IMR-90 (cell line): ENCODE data around the gene COL20A1. TPM values are rescaled to one million over a fixed set of nuclear protein-coding genes. Genes with fewer than 3 reads are reported as not detected.

Experiments
- ATAC-seq: fragments of 200-7000 bp; cut with Tn5 transposase; 2 replicates; pipeline ENCODE4 v1.9.1; 2020; ENCODE audit warnings: low read depth, mild to moderate bottlenecking, moderate library complexity
- BruUV-seq: library from RNA; stranded (reverse); fragments of 400-500 nt; replicated peaks from 2 replicates; lab custom pipeline; 2021; lab: Mats Ljungman, UMichigan
- CTCF ChIA-PET: fragments of 300-600 bp; formaldehyde crosslinking; extraction: SDS; loops from one replicate; lab custom pipeline; 2021; ENCODE audit warnings: antibody characterized with exemption; lab: Yijun Ruan, JAX
- POLR2A ChIA-PET: fragments of 300-600 bp; sonication (Branson Sonifier 250); formaldehyde crosslinking; loops from one replicate; lab custom pipeline; 2022; ENCODE audit warnings: antibody characterized with exemption; ENCODE audit not compliant: unreplicated experiment; lab: Charles Lee
- DNase-seq: peaks from one replicate; pipeline ENCODE4 v3.0.0; 2013
- H2AFZ ChIP-seq: replicated peaks from 2 replicates; pipeline ENCODE3; 2013; ENCODE audit warnings: low read length, mild to moderate bottlenecking; ENCODE audit not compliant: poor library complexity
- H2AK5ac ChIP-seq: 2 replicates; pipeline ENCODE4 v1.6.1; 2013; ENCODE audit warnings: low read depth, low read length, inconsistent platforms
- H2AK9ac ChIP-seq: replicated peaks from 2 replicates; pipeline ENCODE3; 2013; ENCODE audit warnings: mild to moderate bottlenecking, low read depth, low read length, moderate library complexity; ENCODE audit not compliant: poor library complexity
- H2BK120ac ChIP-seq: 2 replicates; pipeline ENCODE4 v1.6.1; 2013; ENCODE audit warnings: low read depth, low read length, inconsistent platforms
- H2BK15ac ChIP-seq: 3 replicates; pipeline ENCODE4 v1.6.1; 2013; ENCODE audit warnings: low read depth, low read length, inconsistent platforms
- H2BK20ac ChIP-seq: 2 replicates; pipeline ENCODE4 v1.6.1; 2013; ENCODE audit warnings: low read depth, mild to moderate bottlenecking, inconsistent platforms, low read length, moderate library complexity
- H2BK5ac ChIP-seq: 2 replicates; pipeline ENCODE4 v1.6.1; 2013; ENCODE audit warnings: mild to moderate bottlenecking, low read depth, low read length, inconsistent platforms; ENCODE audit not compliant: poor library complexity, severe bottlenecking
- H3K14ac ChIP-seq: replicated peaks from 2 replicates; pipeline ENCODE4 v1.6.1; 2013; ENCODE audit warnings: low read depth, low read length, inconsistent platforms
- H3K18ac ChIP-seq: 2 replicates; pipeline ENCODE4 v1.6.1; 2013; ENCODE audit warnings: low read depth, low read length, control low read depth
- H3K23ac ChIP-seq: 2 replicates; pipeline ENCODE4 v1.6.1; 2013; ENCODE audit warnings: low read depth, low read length, inconsistent platforms
- H3K27ac ChIP-seq: 2 replicates; pipeline ENCODE4 v1.5.1; 2013; ENCODE audit warnings: mild to moderate bottlenecking, control low read depth, low read length; ENCODE audit not compliant: insufficient read depth
- H3K27me3 ChIP-seq: 2 replicates; pipeline ENCODE4 v1.6.1; 2013; ENCODE audit warnings: low read length; ENCODE audit not compliant: control insufficient read depth, insufficient read depth
- H3K36me3 ChIP-seq: 2 replicates; pipeline ENCODE4 v1.6.1; 2013; ENCODE audit warnings: low read length, mixed read lengths; ENCODE audit not compliant: control insufficient read depth, insufficient read depth
- H3K4ac ChIP-seq: 2 replicates; pipeline ENCODE4 v1.6.1; 2013; ENCODE audit warnings: low read depth, low read length, inconsistent platforms
- H3K4me1 ChIP-seq: 2 replicates; pipeline ENCODE4 v1.6.1; 2013; ENCODE audit warnings: low read length, mixed read lengths; ENCODE audit not compliant: control insufficient read depth, insufficient read depth
- H3K4me2 ChIP-seq: 2 replicates; pipeline ENCODE4 v1.6.1; 2013; ENCODE audit warnings: low read depth, mild to moderate bottlenecking, control low read depth, low read length, moderate library complexity
- H3K4me3 ChIP-seq: 2 replicates; pipeline ENCODE4 v1.5.1; 2013; ENCODE audit warnings: low read depth, mild to moderate bottlenecking, control low read depth, low read length, moderate library complexity; ENCODE audit not compliant: insufficient read depth
- H3K56ac ChIP-seq: 2 replicates; pipeline ENCODE4 v1.6.1; 2013; ENCODE audit warnings: low read length, inconsistent platforms; ENCODE audit not compliant: insufficient read depth; ENCODE audit errors: extremely low read depth
- H3K79me1 ChIP-seq, 2 experiments: 2 replicates each; pipeline ENCODE4 v1.6.1; 2013; ENCODE audit warnings: low read length in 2 of 2, inconsistent platforms in 1 of 2, low read depth in 1 of 2
- H3K9ac ChIP-seq: 2 replicates; pipeline ENCODE4 v1.6.1; 2013; ENCODE audit warnings: low read depth, low read length, control low read depth
- H3K9me1 ChIP-seq: 2 replicates; pipeline ENCODE4 v1.6.1; 2013; ENCODE audit warnings: low read length, inconsistent platforms; ENCODE audit not compliant: insufficient read depth
- H3K9me3 ChIP-seq: 2 replicates; pipeline ENCODE4 v1.6.1; 2013; ENCODE audit warnings: low read length; ENCODE audit not compliant: control insufficient read depth, insufficient read depth
- H4K20me1 ChIP-seq: 2 replicates; pipeline ENCODE4 v1.6.1; 2013; ENCODE audit warnings: low read length, inconsistent platforms; ENCODE audit not compliant: insufficient read depth
- H4K5ac ChIP-seq: 2 replicates; pipeline ENCODE4 v1.6.1; 2013; ENCODE audit warnings: mild to moderate bottlenecking, low read depth, low read length, control low read depth
- H4K8ac ChIP-seq, 2 experiments: 2 replicates each; pipeline ENCODE4 v1.6.1; 2013; ENCODE audit warnings: low read depth in 2 of 2, low read length in 2 of 2, control low read depth in 1 of 2, inconsistent platforms in 1 of 2
- H4K91ac ChIP-seq: 2 replicates; pipeline ENCODE4 v1.6.1; 2013; ENCODE audit warnings: low read depth, low read length, inconsistent platforms; ENCODE audit not compliant: insufficient read depth
- BHLHE40 ChIP-seq: fragments of 150-350 bp; IDR thresholded peaks from 2 replicates; pipeline ENCODE4 v1.6.1; 2016; ENCODE audit warnings: mild to moderate bottlenecking, low read depth, low read length
- CEBPB ChIP-seq: IDR thresholded peaks from 2 replicates; pipeline ENCODE4 v1.6.1; 2012; ENCODE audit warnings: low read depth, low read length, improper control_type of control experiment
- CHD1 ChIP-seq: IDR thresholded peaks from 2 replicates; pipeline ENCODE4 v1.6.1; 2012; ENCODE audit warnings: low read depth, low read length, improper control_type of control experiment
- FOS ChIP-seq: fragments of 150-350 bp; IDR thresholded peaks from 2 replicates; pipeline ENCODE4 v1.6.1; 2016; ENCODE audit warnings: low read depth, low read length
- MAFK ChIP-seq: IDR thresholded peaks from 2 replicates; pipeline ENCODE4 v1.6.1; 2012; ENCODE audit warnings: low read depth, low read length, improper control_type of control experiment
- MAZ ChIP-seq: IDR thresholded peaks from 2 replicates; pipeline ENCODE4 v1.6.1; 2012; ENCODE audit warnings: low read depth, mild to moderate bottlenecking, low read length, improper control_type of control experiment, moderate library complexity, borderline replicate concordance
- MXI1 ChIP-seq: IDR thresholded peaks from 2 replicates; pipeline ENCODE4 v1.6.1; 2012; ENCODE audit warnings: low read depth, mild to moderate bottlenecking, low read length, moderate library complexity, borderline replicate concordance
- NFE2L2 ChIP-seq: fragments of 150-350 bp; IDR thresholded peaks from 2 replicates; pipeline ENCODE4 v1.6.1; 2016; ENCODE audit warnings: low read depth, mild to moderate bottlenecking, low read length
- POLR2A ChIP-seq: IDR thresholded peaks from 2 replicates; pipeline ENCODE4 v1.6.1; 2012; ENCODE audit warnings: mild to moderate bottlenecking, low read depth, low read length
- RAD21 ChIP-seq: IDR thresholded peaks from 2 replicates; pipeline ENCODE4 v1.6.1; 2012; ENCODE audit warnings: low read length, improper control_type of control experiment
- RCOR1 ChIP-seq: IDR thresholded peaks from 2 replicates; pipeline ENCODE4 v1.6.1; 2012; ENCODE audit warnings: mild to moderate bottlenecking, low read length, improper control_type of control experiment; ENCODE audit not compliant: insufficient replicate concordance
- RFX5 ChIP-seq: IDR thresholded peaks from 2 replicates; pipeline ENCODE4 v1.8.0; 2012; ENCODE audit warnings: low read depth, mild to moderate bottlenecking, low read length, moderate library complexity
- SMC3 ChIP-seq: fragments of 150-350 bp; IDR thresholded peaks from 2 replicates; pipeline ENCODE4 v1.6.1; 2016; ENCODE audit warnings: low read depth, mild to moderate bottlenecking, antibody characterized with exemption, low read length, moderate library complexity
- WGBS, 2 experiments: methylation state at CpG; one replicate each; pipeline versions ENCODE4 v1.1.5 to v1.1.7; 2013; ENCODE audit warnings: missing lambda C conversion rate in 2 of 2; ENCODE audit not compliant: insufficient read length in 1 of 2; ENCODE audit errors: extremely low coverage in 2 of 2; 5-methylcytosine and 5-hydroxymethylcytosine counted together
- dilution Hi-C: fragments of 300-500 bp; cut with HindIII; formaldehyde crosslinking; loops from one replicate; pipeline ENCODE4 v1.14.3; 2018; ENCODE audit warnings: low sequenced_read_pairs; ENCODE audit not compliant: unreplicated experiment
- in situ Hi-C: fragments of 300-500 bp; cut with MboI; formaldehyde crosslinking; loops from 3 replicates; pipeline ENCODE4 v1.14.3; 2019; ENCODE audit warnings: low sequenced_read_pairs, inconsistent platforms, mixed read lengths
- intact Hi-C: fragments of 100-400 bp; cut with micrococcal nuclease; formaldehyde crosslinking; loops from 2 replicates; pipeline ENCODE4 v1.10.0; 2022
- polyA plus RNA-seq, 3 experiments: library from polyadenylated mRNA; depleted of rRNA; stranded (reverse); fragments of >200 nt; gene quantifications; 2 replicates each; pipeline ENCODE4 v1.2.3, GENCODE V29; 2012; ENCODE audit warnings: low replicate concordance in 1 of 3
- total RNA-seq: library from RNA; depleted of rRNA; stranded (reverse); fragments of >200 nt; gene quantifications from 2 replicates; pipeline ENCODE4 v1.2.3, GENCODE V29; 2012
- TF ChIP-seq, protein P1 (sequence below): conservative IDR thresholded peaks from 2 replicates; pipeline ENCODE4 v1.5.1; 2012; ENCODE audit warnings: mild to moderate bottlenecking, low read depth, low read length, improper control_type of control experiment
- TF ChIP-seq, protein P2 (sequence below): fragments of 150-350 bp; IDR thresholded peaks from 2 replicates; pipeline ENCODE4 v1.6.1; 2016; ENCODE audit warnings: low read depth, mild to moderate bottlenecking, low read length, moderate library complexity, borderline replicate concordance
- TF ChIP-seq, protein P3 (sequence below): fragments of 150-350 bp; IDR thresholded peaks from 2 replicates; pipeline ENCODE4 v1.6.1; 2017; ENCODE audit warnings: mild to moderate bottlenecking, antibody characterized with exemption, low read length, low read depth

Gene COL20A1
- total and polyA plus RNA-seq, 2 of the 4 experiments (the other 2 are of a cell fraction): not detected

DNA sequence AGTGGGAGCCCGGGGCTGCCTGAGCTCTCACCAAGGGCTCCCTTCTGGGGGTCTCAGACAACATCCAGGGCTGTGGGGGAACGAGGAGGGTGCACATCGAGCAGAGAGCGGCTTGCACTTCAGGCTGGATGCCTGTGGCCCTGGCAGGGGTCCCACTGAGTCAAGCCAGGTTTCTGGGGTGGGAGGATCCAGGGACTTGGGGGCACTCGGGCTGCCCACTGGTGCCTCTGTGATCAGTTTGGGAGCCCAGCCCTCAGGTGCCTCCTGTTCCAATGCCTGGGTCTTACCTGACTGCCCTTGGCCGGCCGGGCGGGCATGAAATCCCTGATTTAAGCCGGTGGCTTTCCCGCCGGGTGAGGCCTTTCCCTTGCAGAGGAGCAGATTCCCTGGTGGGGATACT lies 470 bp downstream of the COL20A1 start:
- BruUV-seq: no TSS peak
- intact Hi-C loops: no loop called here
- H2BK120ac ChIP-seq: no peak overlapping the region
- no peak overlapping the region for H2BK20ac ChIP-seq
- TF ChIP-seq RAD21: no peak
- no peak for TF ChIP-seq RCOR1
- TF ChIP-seq MAZ: no peak
- TF ChIP-seq BHLHE40: no peak
- TF ChIP-seq SMC3: no peak
- TF ChIP-seq CEBPB: no peak
- TF ChIP-seq RFX5: no peak
- no peak for TF ChIP-seq MXI1
- TF ChIP-seq, protein P1, sequence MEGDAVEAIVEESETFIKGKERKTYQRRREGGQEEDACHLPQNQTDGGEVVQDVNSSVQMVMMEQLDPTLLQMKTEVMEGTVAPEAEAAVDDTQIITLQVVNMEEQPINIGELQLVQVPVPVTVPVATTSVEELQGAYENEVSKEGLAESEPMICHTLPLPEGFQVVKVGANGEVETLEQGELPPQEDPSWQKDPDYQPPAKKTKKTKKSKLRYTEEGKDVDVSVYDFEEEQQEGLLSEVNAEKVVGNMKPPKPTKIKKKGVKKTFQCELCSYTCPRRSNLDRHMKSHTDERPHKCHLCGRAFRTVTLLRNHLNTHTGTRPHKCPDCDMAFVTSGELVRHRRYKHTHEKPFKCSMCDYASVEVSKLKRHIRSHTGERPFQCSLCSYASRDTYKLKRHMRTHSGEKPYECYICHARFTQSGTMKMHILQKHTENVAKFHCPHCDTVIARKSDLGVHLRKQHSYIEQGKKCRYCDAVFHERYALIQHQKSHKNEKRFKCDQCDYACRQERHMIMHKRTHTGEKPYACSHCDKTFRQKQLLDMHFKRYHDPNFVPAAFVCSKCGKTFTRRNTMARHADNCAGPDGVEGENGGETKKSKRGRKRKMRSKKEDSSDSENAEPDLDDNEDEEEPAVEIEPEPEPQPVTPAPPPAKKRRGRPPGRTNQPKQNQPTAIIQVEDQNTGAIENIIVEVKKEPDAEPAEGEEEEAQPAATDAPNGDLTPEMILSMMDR: no peak
- TF ChIP-seq CHD1: no peak
- TF ChIP-seq, protein P2, sequence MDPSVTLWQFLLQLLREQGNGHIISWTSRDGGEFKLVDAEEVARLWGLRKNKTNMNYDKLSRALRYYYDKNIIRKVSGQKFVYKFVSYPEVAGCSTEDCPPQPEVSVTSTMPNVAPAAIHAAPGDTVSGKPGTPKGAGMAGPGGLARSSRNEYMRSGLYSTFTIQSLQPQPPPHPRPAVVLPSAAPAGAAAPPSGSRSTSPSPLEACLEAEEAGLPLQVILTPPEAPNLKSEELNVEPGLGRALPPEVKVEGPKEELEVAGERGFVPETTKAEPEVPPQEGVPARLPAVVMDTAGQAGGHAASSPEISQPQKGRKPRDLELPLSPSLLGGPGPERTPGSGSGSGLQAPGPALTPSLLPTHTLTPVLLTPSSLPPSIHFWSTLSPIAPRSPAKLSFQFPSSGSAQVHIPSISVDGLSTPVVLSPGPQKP: no peak
- no peak for TF ChIP-seq POLR2A
- TF ChIP-seq, protein P3, sequence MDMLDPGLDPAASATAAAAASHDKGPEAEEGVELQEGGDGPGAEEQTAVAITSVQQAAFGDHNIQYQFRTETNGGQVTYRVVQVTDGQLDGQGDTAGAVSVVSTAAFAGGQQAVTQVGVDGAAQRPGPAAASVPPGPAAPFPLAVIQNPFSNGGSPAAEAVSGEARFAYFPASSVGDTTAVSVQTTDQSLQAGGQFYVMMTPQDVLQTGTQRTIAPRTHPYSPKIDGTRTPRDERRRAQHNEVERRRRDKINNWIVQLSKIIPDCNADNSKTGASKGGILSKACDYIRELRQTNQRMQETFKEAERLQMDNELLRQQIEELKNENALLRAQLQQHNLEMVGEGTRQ: no peak
- no peak for TF ChIP-seq FOS
- TF ChIP-seq NFE2L2: no peak
- TF ChIP-seq MAFK: no peak
- H3K4ac ChIP-seq: no peak overlapping the region
- no peak overlapping the region for H4K8ac ChIP-seq
- H3K4me3 ChIP-seq: no peak overlapping the region
- peaks cover 42% of the 10 kb centered on the region for H4K20me1 ChIP-seq
- H2AK5ac ChIP-seq: no peak overlapping the region
- no peak overlapping the region for H3K56ac ChIP-seq
- H3K27me3 ChIP-seq: peaks cover 30% of the 10 kb centered on the region
- WGBS, 2 experiments: 42% methylated on average over 3 of the region's 11 CpGs; no CpG with 5 or more reads in 1 of the 2 experiments
- no peak overlapping the region for H3K4me2 ChIP-seq
- H3K9me3 ChIP-seq: no peaks in the 10 kb centered on the region
- H3K4me1 ChIP-seq: no peaks in the 10 kb centered on the region
- no peaks in the 10 kb centered on the region for H3K9me1 ChIP-seq
- H3K79me1 ChIP-seq: 0 out of 4 replicates have a peak, but pooled peaks cover 0 to 10% of the 10 kb centered on the region in 2 experiments
- H3K9ac ChIP-seq: no peak overlapping the region
- H3K23ac ChIP-seq: no peak overlapping the region
- H2BK5ac ChIP-seq: no peak overlapping the region
- no peak overlapping the region for H2AK9ac ChIP-seq
- H3K27ac ChIP-seq: no peak overlapping the region
- H4K91ac ChIP-seq: no peak overlapping the region
- H3K14ac ChIP-seq: no peak overlapping the region
- CTCF ChIA-PET: no interaction called here
- H3K36me3 ChIP-seq: peaks cover 14% of the 10 kb centered on the region
- no peak overlapping the region for H3K18ac ChIP-seq
- H2AFZ ChIP-seq: no peak overlapping the region
- POLR2A ChIA-PET: no interaction called here
- ATAC-seq (no peak), DNase-seq (no peak)
- no peak overlapping the region for H4K5ac ChIP-seq
- in situ Hi-C loops: no loop called here
- no peak overlapping the region for H2BK15ac ChIP-seq
- dilution Hi-C loops: no loop called here
